Ecto neural progenitor cell (in vitro differentiated cells): ENCODE data around the gene ECD.
A peak's percentile ranks its signal among the peaks of the same experiment; 100 is the strongest.
"Not testable (repeated sequence)": the region's sequence is repeated elsewhere in the genome, so short reads cannot be mapped to it uniquely, and the experiment has no call there.

Experiments
- DNase-seq: peaks from one replicate; pipeline ENCODE4 v3.0.0-alpha.2; 2018; ENCODE audit warnings: low spot score

The ECD gene

GRCh38 chr10:73159038-73159648 lies 8.7 kb downstream of the ECD start:
- DNase-seq = no peak

GRCh38 chr10:73156054-73156453 lies 11.8 kb downstream of the ECD start:
- DNase-seq = no peak

GRCh38 chr10:73152009-73152408 lies 15.8 kb downstream of the ECD start:
- DNase-seq = no peak

- not testable (repeated sequence) for DNase-seq
These were observed 17.0 kb downstream of the ECD start for GRCh38 chr10:73150633-73151413.

GRCh38 chr10:73141603-73142002 lies 26.2 kb downstream of the ECD start:
- DNase-seq = no peak

GRCh38 chr10:73139251-73139650 lies 28.6 kb downstream of the ECD start:
- no peak for DNase-seq

GRCh38 chr10:73136627-73137026 lies 31.2 kb downstream of the ECD start:
- no peak for DNase-seq

- DNase-seq = no peak
These were observed 33.1 kb downstream of the ECD start for GRCh38 chr10:73134727-73135126.

- no peak for DNase-seq
These were observed 35.7 kb downstream of the ECD start for GRCh38 chr10:73131913-73132686.

GRCh38 chr10:73131301-73131700 lies 36.5 kb downstream of the ECD start:
- no peak for DNase-seq

GRCh38 chr10:73126343-73126742 lies 41.5 kb downstream of the ECD start:
- DNase-seq = no peak

- DNase-seq = no peak
These were observed 47.9 kb downstream of the ECD start for GRCh38 chr10:73119952-73120351.

GRCh38 chr10:73119457-73119856 lies 48.4 kb downstream of the ECD start:
- no peak for DNase-seq

- DNase-seq = no peak
These were observed 49.6 kb downstream of the ECD start for GRCh38 chr10:73117976-73118743.

- DNase-seq = no peak
These were observed 51.8 kb downstream of the ECD start for GRCh38 chr10:73116017-73116416.

- no peak for DNase-seq
These were observed 54.3 kb downstream of the ECD start for GRCh38 chr10:73113551-73113950.

- not testable (repeated sequence) for DNase-seq
These were observed 55.8 kb downstream of the ECD start for GRCh38 chr10:73112032-73112431.

GRCh38 chr10:73110345-73110849 lies 57.4 kb downstream of the ECD start, which contains the start of gene NUDT13:
TSS of gene NUDT13 (plus strand) at chr10:73110455. CDS start at chr10:73114366, 3,911 bp downstream.
- peak; percentile 62 for DNase-seq

GRCh38 chr10:73109248-73109652 lies 58.6 kb downstream of the ECD start:
- DNase-seq = not testable (repeated sequence)

GRCh38 chr10:73106301-73106700 lies 61.5 kb downstream of the ECD start:
- DNase-seq = no peak

GRCh38 chr10:73099141-73099540 lies 68.7 kb downstream of the ECD start:
- no peak for DNase-seq

- DNase-seq = no peak
These were observed 70.5 kb downstream of the ECD start for GRCh38 chr10:73097305-73097670.
